Type B pancreatic cell (in vitro differentiated cells): ENCODE results near the gene C16orf96. TPM values are rescaled to one million over a fixed set of nuclear protein-coding genes. Genes with fewer than 3 reads are reported as not detected.

Experiments
- DNase-seq: peaks from one replicate; pipeline ENCODE4 v3.0.0; 2021; ENCODE audit warnings: mixed read lengths; ENCODE audit not compliant: unreplicated experiment; ENCODE audit errors: extremely low spot score
- H3K27ac Mint-ChIP-seq: 2 replicates; pipeline ENCODE4 v1.8.0; 2021; ENCODE audit warnings: mild to moderate bottlenecking, mixed read lengths
- H3K27me3 Mint-ChIP-seq: 2 replicates; pipeline ENCODE4 v1.8.0; 2021; ENCODE audit warnings: mixed read lengths
- H3K36me3 Mint-ChIP-seq: 2 replicates; pipeline ENCODE4 v1.8.0; 2021; ENCODE audit warnings: mixed read lengths
- H3K4me1 Mint-ChIP-seq: one replicate; pipeline ENCODE4 v1.8.0; 2021; ENCODE audit warnings: mixed read lengths; ENCODE audit not compliant: unreplicated experiment
- H3K4me3 Mint-ChIP-seq: 2 replicates; pipeline ENCODE4 v1.8.0; 2021; ENCODE audit warnings: mild to moderate bottlenecking, mixed read lengths
- H3K9me3 Mint-ChIP-seq: 2 replicates; pipeline ENCODE4 v1.8.0; 2021; ENCODE audit warnings: mixed read lengths
- total RNA-seq: library from RNA; stranded (reverse); gene quantifications from 2 replicates; pipeline ENCODE4 v1.2.1, GENCODE V29; 2021; ENCODE audit warnings: low replicate concordance
- TF ChIP-seq, protein P1 (sequence below): fragments of 200-600 bp; sonication (generic); conservative IDR thresholded peaks from 2 replicates; pipeline ENCODE4 v1.5.0; 2021; ENCODE audit warnings: antibody characterized with exemption, mild to moderate bottlenecking

Gene C16orf96
- total RNA-seq, 1 donor from 2014 or later, result 0.43 TPM

GRCh38 chr16:4609200-4610010, 53.3 kb downstream of the C16orf96 start:
- Mint-ChIP-seq H3K36me3 (peaks cover 4% of the 10 kb centered on the region), H3K4me3 (no peak overlapping the region), H3K27me3 (no peaks in the 10 kb centered on the region), H3K27ac (no peak overlapping the region), H3K9me3 (no peaks in the 10 kb centered on the region), H3K4me1 (no peaks in the 10 kb centered on the region)
- TF ChIP-seq, protein P1, sequence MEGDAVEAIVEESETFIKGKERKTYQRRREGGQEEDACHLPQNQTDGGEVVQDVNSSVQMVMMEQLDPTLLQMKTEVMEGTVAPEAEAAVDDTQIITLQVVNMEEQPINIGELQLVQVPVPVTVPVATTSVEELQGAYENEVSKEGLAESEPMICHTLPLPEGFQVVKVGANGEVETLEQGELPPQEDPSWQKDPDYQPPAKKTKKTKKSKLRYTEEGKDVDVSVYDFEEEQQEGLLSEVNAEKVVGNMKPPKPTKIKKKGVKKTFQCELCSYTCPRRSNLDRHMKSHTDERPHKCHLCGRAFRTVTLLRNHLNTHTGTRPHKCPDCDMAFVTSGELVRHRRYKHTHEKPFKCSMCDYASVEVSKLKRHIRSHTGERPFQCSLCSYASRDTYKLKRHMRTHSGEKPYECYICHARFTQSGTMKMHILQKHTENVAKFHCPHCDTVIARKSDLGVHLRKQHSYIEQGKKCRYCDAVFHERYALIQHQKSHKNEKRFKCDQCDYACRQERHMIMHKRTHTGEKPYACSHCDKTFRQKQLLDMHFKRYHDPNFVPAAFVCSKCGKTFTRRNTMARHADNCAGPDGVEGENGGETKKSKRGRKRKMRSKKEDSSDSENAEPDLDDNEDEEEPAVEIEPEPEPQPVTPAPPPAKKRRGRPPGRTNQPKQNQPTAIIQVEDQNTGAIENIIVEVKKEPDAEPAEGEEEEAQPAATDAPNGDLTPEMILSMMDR, result no peak
- DNase-seq, result peak; percentile 72

DNA sequence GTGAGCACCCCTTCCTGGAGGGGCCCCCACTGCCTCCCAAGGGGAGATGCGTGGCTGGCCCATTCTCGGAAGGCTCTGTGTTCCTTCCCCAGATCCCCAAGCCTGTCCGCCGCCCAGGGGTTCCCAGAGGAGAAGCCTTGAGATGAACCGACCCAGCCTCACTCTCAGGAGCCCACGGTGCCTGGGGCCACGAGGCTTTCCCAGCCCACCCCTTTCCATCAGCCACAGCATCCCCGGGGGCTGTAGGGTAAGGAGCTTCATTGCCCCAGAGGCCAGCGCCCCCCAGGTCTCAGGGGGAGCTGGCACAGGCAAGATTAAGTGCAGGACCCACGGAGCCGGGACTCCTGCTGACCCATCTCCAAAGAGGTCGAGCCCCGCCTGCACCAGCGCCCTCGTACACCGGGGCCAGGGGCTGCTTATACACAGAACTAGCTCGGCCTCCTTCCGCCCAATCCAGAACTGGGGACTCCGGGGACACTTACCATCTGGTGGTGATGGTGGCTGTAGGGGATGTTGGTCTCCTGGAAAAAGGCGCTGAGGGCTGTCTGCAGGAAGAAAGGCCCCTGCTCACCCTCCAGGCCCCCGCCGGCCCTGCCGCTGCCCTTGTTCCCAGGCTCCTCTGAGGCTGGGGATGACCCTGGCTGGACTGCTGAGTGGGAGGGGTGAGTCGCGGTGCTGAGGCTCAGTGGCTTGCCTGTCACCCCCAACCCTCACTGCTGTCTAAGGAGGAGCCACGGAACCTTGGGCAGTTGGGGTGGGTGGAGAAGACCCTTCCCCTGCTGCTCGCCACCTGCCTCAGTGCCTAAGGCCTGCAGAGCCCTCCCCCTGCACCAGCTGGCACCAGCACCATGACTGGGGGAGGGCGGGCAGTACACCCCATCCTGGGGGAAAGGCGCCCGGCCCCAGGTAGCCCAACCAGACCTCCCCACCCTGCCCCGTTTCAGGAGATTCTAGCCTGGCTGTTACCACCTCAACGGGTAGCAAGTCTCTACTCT, 54.2 kb downstream of the C16orf96 start:
- Mint-ChIP-seq H3K4me3 (no peak overlapping the region), H3K4me1 (no peaks in the 10 kb centered on the region), H3K9me3 (no peaks in the 10 kb centered on the region), H3K27me3 (no peaks in the 10 kb centered on the region), H3K36me3 (peaks cover 4% of the 10 kb centered on the region), H3K27ac (peak overlapping the region; percentile 55)
- TF ChIP-seq, protein P1, result no peak
- no peak for DNase-seq

DNA sequence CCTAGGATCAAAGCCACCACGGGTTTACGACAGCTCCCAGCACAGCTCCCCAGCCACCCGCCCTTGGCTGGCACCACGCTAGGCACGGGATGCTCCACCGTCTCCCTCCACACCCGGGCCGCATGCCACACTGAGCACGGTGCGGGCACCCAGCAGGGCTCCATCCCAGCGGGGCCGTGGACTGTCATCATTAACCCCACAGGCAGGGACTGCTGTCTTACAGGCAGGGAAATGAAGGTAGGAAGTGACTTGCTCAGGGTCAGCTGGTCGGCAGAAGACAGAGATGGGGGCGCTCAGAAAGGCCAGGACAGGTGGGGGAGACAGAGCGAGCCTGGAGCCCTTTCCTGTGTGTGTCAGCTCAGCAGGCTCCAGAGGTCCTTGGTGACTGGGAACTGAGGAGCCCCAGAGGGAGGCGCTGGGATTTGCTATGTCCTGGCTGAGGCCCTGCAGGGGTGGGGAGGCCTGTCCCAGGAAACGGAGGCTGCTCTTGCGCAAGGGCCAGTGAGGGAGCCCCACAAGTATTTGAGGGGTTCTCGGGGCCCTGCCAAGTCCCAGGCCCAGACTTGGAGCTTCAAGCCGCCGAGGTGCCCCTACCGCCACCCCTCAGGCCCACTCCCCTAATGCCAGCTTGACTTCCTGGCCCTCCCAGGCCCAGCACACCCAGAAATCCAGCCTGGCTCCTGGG, 55.3 kb downstream of the C16orf96 start:
- TF ChIP-seq, protein P1, result no peak
- no peak overlapping the region for H3K4me3 Mint-ChIP-seq
- no peak for DNase-seq
- peak overlapping the region; percentile 55 for H3K27ac Mint-ChIP-seq
- H3K27me3 Mint-ChIP-seq, result no peaks in the 10 kb centered on the region
- no peaks in the 10 kb centered on the region for H3K9me3 Mint-ChIP-seq
- no peaks in the 10 kb centered on the region for H3K36me3 Mint-ChIP-seq
- peaks cover 6% of the 10 kb centered on the region for H3K4me1 Mint-ChIP-seq

GRCh38 chr16:4612474-4612931, 56.4 kb downstream of the C16orf96 start:
- peak overlapping the region; percentile 93 for H3K4me3 Mint-ChIP-seq
- no peaks in the 10 kb centered on the region for H3K27me3 Mint-ChIP-seq
- TF ChIP-seq, protein P1, result peak; percentile 19
- no peaks in the 10 kb centered on the region for H3K9me3 Mint-ChIP-seq
- no peak for DNase-seq
- no peaks in the 10 kb centered on the region for H3K36me3 Mint-ChIP-seq
- H3K4me1 Mint-ChIP-seq, result peaks cover 8% of the 10 kb centered on the region
- H3K27ac Mint-ChIP-seq, result peak overlapping the region; percentile 97

- no peaks in the 10 kb centered on the region for H3K36me3 Mint-ChIP-seq
- H3K27me3 Mint-ChIP-seq, result no peaks in the 10 kb centered on the region
- peak; percentile 71 for DNase-seq
- H3K27ac Mint-ChIP-seq, result peak overlapping the region; percentile 97
- peaks cover 8% of the 10 kb centered on the region for H3K4me1 Mint-ChIP-seq
- H3K9me3 Mint-ChIP-seq, result no peaks in the 10 kb centered on the region
- peak overlapping the region; percentile 93 for H3K4me3 Mint-ChIP-seq
- TF ChIP-seq, protein P1, result no peak
Observed at GRCh38 chr16:4612977-4613635, 57.0 kb downstream of the C16orf96 start.
